ENCODE results near the gene TMPRSS3.

Gene TMPRSS3

GRCh38 chr21:42444745-42445059 is 48.9 kb upstream of the TMPRSS3 start:
- TF ChIP-seq RARB (CRISPR knock-in tag; IDR thresholded peaks at IDR 0.05) (no peak), ESRRG (CRISPR knock-in tag; IDR thresholded peaks at IDR 0.05) (no peak), ISL1 (CRISPR knock-in tag; IDR thresholded peaks at IDR 0.05) (no peak), CSRNP3 (CRISPR knock-in tag; IDR thresholded peaks at IDR 0.05) (no peak), TSHZ2 (CRISPR knock-in tag; IDR thresholded peaks at IDR 0.05) (no peak), ZNF70 (CRISPR knock-in tag; IDR thresholded peaks at IDR 0.05) (no peak), PATZ1 (CRISPR knock-in tag; IDR thresholded peaks at IDR 0.05; ENCODE audit: borderline replicate concordance) (no peak), BACH2 (CRISPR knock-in tag; IDR thresholded peaks at IDR 0.05; ENCODE audit: borderline replicate concordance) (no peak), CREB5 (CRISPR knock-in tag; IDR thresholded peaks at IDR 0.05; ENCODE audit: low read depth) (no peak)
- no peak for ATAC-seq

- TF ChIP-seq ZNF70 (CRISPR knock-in tag; IDR thresholded peaks at IDR 0.05) (no peak), ARNTL (CRISPR knock-in tag; IDR thresholded peaks at IDR 0.05; ENCODE audit: borderline replicate concordance, low read depth) (no peak)
- no peak for ATAC-seq
Observed at GRCh38 chr21:42443876-42444744, 48.3 kb upstream of the TMPRSS3 start.

- ATAC-seq, result no peak
Observed at GRCh38 chr21:42443181-42443785, 47.4 kb upstream of the TMPRSS3 start.

GRCh38 chr21:42441963-42442362 is 46.1 kb upstream of the TMPRSS3 start:
- TF ChIP-seq ZC3H10 (CRISPR knock-in tag; IDR thresholded peaks at IDR 0.05), result no peak
- TF ChIP-seq PATZ1 (CRISPR knock-in tag; IDR thresholded peaks at IDR 0.05; ENCODE audit: borderline replicate concordance), result no peak
- no peak for TF ChIP-seq CREB5 (CRISPR knock-in tag; IDR thresholded peaks at IDR 0.05; ENCODE audit: low read depth)
- TF ChIP-seq OSR1 (CRISPR knock-in tag; IDR thresholded peaks at IDR 0.05), result no peak
- no peak for TF ChIP-seq PPARA (CRISPR knock-in tag; IDR thresholded peaks at IDR 0.05; ENCODE audit: borderline replicate concordance)
- TF ChIP-seq ZNF565 (CRISPR knock-in tag; conservative IDR thresholded peaks at IDR 0.05; ENCODE audit: low read depth), result no peak
- TF ChIP-seq ZFP3 (CRISPR knock-in tag; IDR thresholded peaks at IDR 0.05), result no peak
- TF ChIP-seq ARNTL (CRISPR knock-in tag; IDR thresholded peaks at IDR 0.05; ENCODE audit: borderline replicate concordance, low read depth), result no peak
- no peak for TF ChIP-seq SNAI2 (CRISPR knock-in tag; IDR thresholded peaks at IDR 0.05)
- no peak for TF ChIP-seq TCF4 (CRISPR knock-in tag; IDR thresholded peaks at IDR 0.05; ENCODE audit: borderline replicate concordance)
- TF ChIP-seq BACH2 (CRISPR knock-in tag; IDR thresholded peaks at IDR 0.05; ENCODE audit: borderline replicate concordance), result no peak
- no peak for TF ChIP-seq ZNF8 (CRISPR knock-in tag; IDR thresholded peaks at IDR 0.05)
- no peak for TF ChIP-seq TOX (CRISPR knock-in tag; IDR thresholded peaks at IDR 0.05; ENCODE audit: borderline replicate concordance)
- no peak for TF ChIP-seq RARB (CRISPR knock-in tag; IDR thresholded peaks at IDR 0.05)
- no peak for TF ChIP-seq CSDC2 (CRISPR knock-in tag; IDR thresholded peaks at IDR 0.05)
- TF ChIP-seq CSRNP3 (CRISPR knock-in tag; IDR thresholded peaks at IDR 0.05), result no peak
- TF ChIP-seq ESRRG (CRISPR knock-in tag; IDR thresholded peaks at IDR 0.05), result no peak
- TF ChIP-seq ZNF70 (CRISPR knock-in tag; IDR thresholded peaks at IDR 0.05), result no peak
- no peak for TF ChIP-seq GLIS3 (CRISPR knock-in tag; IDR thresholded peaks at IDR 0.05)
- ATAC-seq, result no peak

More at GRCh38 chr21:42443181-42443785, 47.4 kb upstream of the TMPRSS3 start:
- TF ChIP-seq PPARA (CRISPR knock-in tag; IDR thresholded peaks at IDR 0.05; ENCODE audit: borderline replicate concordance), result no peak
- TF ChIP-seq ESRRG (CRISPR knock-in tag; IDR thresholded peaks at IDR 0.05), result no peak
- no peak for TF ChIP-seq RARB (CRISPR knock-in tag; IDR thresholded peaks at IDR 0.05)
- TF ChIP-seq GLIS3 (CRISPR knock-in tag; IDR thresholded peaks at IDR 0.05), result no peak
- no peak for TF ChIP-seq TCF4 (CRISPR knock-in tag; IDR thresholded peaks at IDR 0.05; ENCODE audit: borderline replicate concordance)
- TF ChIP-seq TOX (CRISPR knock-in tag; IDR thresholded peaks at IDR 0.05; ENCODE audit: borderline replicate concordance), result no peak
